BJ (cell line): Measurements from ENCODE around the gene RBMS3. TPM values are rescaled to one million over a fixed set of nuclear protein-coding genes. Genes with fewer than 3 reads are reported as not detected.

ENCODE experiments used
- CTCF ChIA-PET: fragments of 350-600 bp; formaldehyde crosslinking; extraction: SDS; loops from one replicate; lab custom pipeline; 2021; ENCODE audit warnings: antibody characterized with exemption, inconsistent platforms; lab: Yijun Ruan, JAX
- POLR2A ChIA-PET: fragments of 300-600 bp; sonication (Branson Sonifier 250); formaldehyde crosslinking; extraction: SDS; loops from one replicate; lab custom pipeline; 2021; ENCODE audit warnings: antibody characterized with exemption; lab: Charles Lee
- DNase-seq: peaks from one replicate; pipeline ENCODE4 v3.0.0-alpha.2; 2011; ENCODE audit warnings: low read depth
- H3K27me3 ChIP-seq: 2 replicates; pipeline ENCODE4 v1.6.0; 2011; ENCODE audit warnings: low read length; ENCODE audit not compliant: control insufficient read depth, insufficient read depth
- H3K36me3 ChIP-seq: 2 replicates; pipeline ENCODE4 v1.5.1; 2011; ENCODE audit warnings: low read length; ENCODE audit not compliant: control insufficient read depth, insufficient read depth
- H3K4me3 ChIP-seq: 2 replicates; pipeline ENCODE4 v1.5.1; 2011; ENCODE audit warnings: low read depth, mild to moderate bottlenecking, control low read depth, low read length
- CTCF ChIP-seq: IDR thresholded peaks from 2 replicates; pipeline ENCODE4 v1.5.1; 2011; ENCODE audit warnings: low read depth, mild to moderate bottlenecking, control low read depth, inconsistent platforms, low read length, moderate library complexity; ENCODE audit not compliant: insufficient read depth
- polyA plus RNA-seq: library from polyadenylated mRNA; depleted of rRNA; stranded (reverse); fragments of >200 nt; gene quantifications from 2 replicates; pipeline ENCODE4 v1.2.3, GENCODE V29; 2011

The RBMS3 gene
- polyA plus RNA-seq, 1 experiment: 14.5 TPM

DNA sequence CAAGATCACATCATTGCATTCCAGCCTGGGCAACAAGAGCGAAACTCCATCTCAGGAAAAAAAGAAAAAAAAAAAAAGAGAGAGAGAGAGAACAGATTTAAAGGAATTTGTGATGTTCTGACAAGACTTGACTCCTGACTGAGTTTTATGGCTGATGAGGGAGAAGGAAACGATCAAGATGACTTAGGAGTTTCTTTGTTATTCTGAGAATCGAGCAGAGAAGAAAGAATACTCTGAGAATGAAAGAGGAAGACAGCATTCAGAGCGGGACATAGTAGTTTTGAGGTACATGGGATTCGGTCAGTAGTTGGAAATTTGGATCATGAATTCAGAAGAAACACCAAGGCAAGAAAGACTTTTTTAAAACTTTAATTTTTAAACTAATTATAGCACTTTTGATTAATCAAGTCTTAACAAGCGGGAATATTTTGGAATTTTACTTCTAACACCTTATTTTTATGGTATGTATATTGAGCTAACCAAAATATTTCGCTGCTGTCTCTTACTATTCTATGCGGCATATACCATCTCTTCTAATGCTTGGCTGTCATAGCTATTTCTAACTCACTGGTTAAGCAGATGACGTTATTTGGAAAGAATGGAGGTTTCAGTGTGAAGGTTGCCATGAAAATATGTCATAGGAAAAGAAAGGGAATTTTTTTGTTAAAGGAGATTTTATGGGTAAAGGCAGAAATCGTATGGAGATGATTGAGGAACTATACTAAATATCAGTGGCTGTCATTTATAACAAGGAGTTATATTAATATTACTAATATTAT is 644.1 kb downstream of the RBMS3 start:
- H3K4me3 ChIP-seq: no peak overlapping the region
- no peaks in the 10 kb centered on the region for H3K27me3 ChIP-seq
- no peak for TF ChIP-seq CTCF
- POLR2A ChIA-PET: no interaction called here
- DNase-seq: no peak
- CTCF ChIA-PET: no interaction called here
- no peaks in the 10 kb centered on the region for H3K36me3 ChIP-seq

- Histone ChIP-seq H3K36me3 (no peaks in the 10 kb centered on the region), H3K27me3 (no peaks in the 10 kb centered on the region), H3K4me3 (no peak overlapping the region)
- no peak for DNase-seq
- CTCF ChIA-PET: no interaction called here
- POLR2A ChIA-PET: no interaction called here
- TF ChIP-seq CTCF: no peak
Observed at GRCh38 chr3:29926378-29926777, 645.5 kb downstream of the RBMS3 start.

DNA sequence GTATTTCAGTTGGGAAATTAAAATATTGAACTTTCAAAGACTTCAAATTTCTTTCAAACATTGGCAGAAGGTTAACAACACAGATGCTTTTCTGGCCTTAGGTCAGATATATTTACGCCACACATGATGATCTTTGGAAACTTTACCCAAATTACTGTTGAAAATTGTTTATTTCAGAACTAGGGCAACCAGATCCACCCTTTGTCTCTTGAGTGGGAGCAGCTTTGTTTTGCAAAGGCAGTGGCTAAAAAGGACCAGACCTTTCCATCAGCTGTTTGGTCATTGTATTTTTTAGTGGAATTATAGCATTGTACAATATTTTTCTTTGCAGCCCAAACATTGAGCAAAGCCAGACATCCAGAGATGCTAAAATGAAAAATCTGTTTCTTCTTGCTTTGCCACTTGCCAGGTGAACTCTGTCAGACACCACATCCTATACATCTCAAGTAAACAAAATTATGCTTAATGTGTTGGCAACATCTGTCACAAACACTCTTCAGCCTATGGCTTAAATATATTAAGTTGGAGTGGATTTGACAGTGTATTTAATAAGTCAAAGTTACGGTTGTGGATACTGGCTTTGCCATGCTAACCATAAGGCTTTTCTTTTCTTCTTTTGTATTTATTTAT is 651.9 kb downstream of the RBMS3 start:
- Histone ChIP-seq H3K36me3 (no peaks in the 10 kb centered on the region), H3K4me3 (no peak overlapping the region), H3K27me3 (no peaks in the 10 kb centered on the region)
- DNase-seq: no peak
- ChIA-PET CTCF (interaction anchor here (0.7 kb wide), 1 partner anchor 1128 kb away, joined by 3 read pairs; no protein-coding TSS in a partner anchor), POLR2A (no interaction called here)
- no peak for TF ChIP-seq CTCF

DNA sequence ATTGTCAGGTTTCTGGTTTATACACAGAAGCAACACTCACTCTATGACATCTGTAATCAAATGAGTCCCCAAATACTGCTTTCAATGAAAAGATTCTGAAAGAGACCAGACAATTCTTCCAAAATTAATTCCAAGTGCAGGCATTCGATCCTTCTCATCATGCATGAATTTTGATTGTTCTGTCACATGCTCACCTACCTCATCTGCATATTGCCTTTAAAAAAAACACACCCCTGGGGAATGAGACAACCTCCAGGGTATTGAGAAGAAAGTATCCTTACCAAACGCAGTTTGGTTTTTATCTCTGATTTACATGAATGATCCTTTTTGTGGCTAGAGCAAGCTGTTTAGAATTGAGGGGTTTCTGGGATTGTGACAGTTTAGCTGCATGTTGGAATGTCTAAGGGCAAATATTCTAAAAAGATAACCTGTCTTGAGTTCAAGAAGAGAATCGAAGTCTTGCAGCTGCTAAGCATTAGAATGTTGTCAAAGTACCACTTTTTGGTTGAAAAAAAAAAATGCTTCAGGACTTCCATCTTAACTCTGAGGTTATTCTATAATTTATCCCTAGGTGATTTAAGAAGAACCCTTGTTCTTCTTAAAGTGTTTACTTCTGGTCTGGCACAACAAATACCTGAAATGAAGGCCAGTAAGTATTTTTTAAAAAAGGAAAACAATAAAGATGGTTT is 653.1 kb downstream of the RBMS3 start:
- CTCF ChIA-PET: interaction anchor here (1.5 kb wide), 1 partner anchor 10 kb away, joined by 3 read pairs; no protein-coding TSS in a partner anchor
- H3K36me3 ChIP-seq: no peaks in the 10 kb centered on the region
- POLR2A ChIA-PET: no interaction called here
- H3K4me3 ChIP-seq: no peak overlapping the region
- H3K27me3 ChIP-seq: no peaks in the 10 kb centered on the region
- TF ChIP-seq CTCF: no peak
- DNase-seq: no peak

- no peak for DNase-seq
- H3K27me3 ChIP-seq: no peaks in the 10 kb centered on the region
- no peak overlapping the region for H3K4me3 ChIP-seq
- POLR2A ChIA-PET: no interaction called here
- CTCF ChIA-PET: interaction anchor here (1.5 kb wide), 1 partner anchor 9 kb away, joined by 3 read pairs; no protein-coding TSS in a partner anchor
- H3K36me3 ChIP-seq: no peaks in the 10 kb centered on the region; the same call in 1 of the 2 replicates
- TF ChIP-seq CTCF: no peak
Observed at GRCh38 chr3:29934751-29935150, 653.9 kb downstream of the RBMS3 start.
